Sigmoid colon (tissue), 4 donors: Measurements from ENCODE around the gene SPTBN1.

Source experiments
- CTCF ChIP-seq, 4 experiments: fragments of 450-650 bp in 3 of 4; fragments of 200-600 bp in 1 of 4; IDR thresholded peaks; one replicate each; pipeline ENCODE4 v1.5.1; 2016 to 2019; ENCODE audit warnings: antibody characterized with exemption in 4 of 4, mild to moderate bottlenecking in 3 of 4, moderate library complexity in 2 of 4
- EP300 ChIP-seq, 4 donors: sonication (generic); formaldehyde crosslinking; IDR thresholded peaks; one replicate each; pipeline ENCODE4 v1.6.1; 2017; ENCODE audit warnings: antibody characterized with exemption in 4 of 4

- TF ChIP-seq EP300 (IDR thresholded peaks at IDR 0.05) (no peak), CTCF (IDR thresholded peaks at IDR 0.05) (no peak)
Measured at GRCh38 chr2:54561010-54561409, 104.9 kb downstream of the SPTBN1 start.
